Gastroesophageal sphincter (tissue), 4 donors: ENCODE results near the gene RFLNA. TPM values are rescaled to one million over a fixed set of nuclear protein-coding genes. Genes with fewer than 3 reads are reported as not detected.

Source experiments
- ATAC-seq: fragments of 150-250 bp; one replicate; pipeline ENCODE4 v1.9.1; 2016; ENCODE audit warnings: mild to moderate bottlenecking, moderate library complexity
- H3K27ac ChIP-seq, 4 donors: fragments of 200-600 bp; sonication (generic) in 3 of 4; 1 replicate in 3 of 4; 2 replicates in 1 of 4; pipeline ENCODE4 v1.5.1; 2016 to 2019
- H3K27me3 ChIP-seq: fragments of 200-600 bp; sonication (generic); one replicate; pipeline ENCODE4 v1.5.1; 2019
- H3K36me3 ChIP-seq, 2 donors: fragments of 200-600 bp; sonication (generic); one replicate each; pipeline ENCODE4 v1.5.1; 2019; ENCODE audit warnings: control low read depth in 1 of 2
- H3K4me1 ChIP-seq, 3 donors: fragments of 200-600 bp; sonication (generic); 1 replicate in 2 of 3; 2 replicates in 1 of 3; pipeline ENCODE4 v1.5.1; 2016 to 2019; ENCODE audit warnings: control low read depth in 2 of 3
- H3K4me3 ChIP-seq, 2 donors: fragments of 200-600 bp; sonication (generic); one replicate each; pipeline ENCODE4 v1.5.1; 2019; ENCODE audit warnings: mild to moderate bottlenecking in 1 of 2, moderate library complexity in 1 of 2
- H3K9me3 ChIP-seq, 3 donors: fragments of 200-600 bp; sonication (generic); one replicate each; pipeline ENCODE4 v1.5.1; 2017 to 2019; ENCODE audit warnings: control low read depth in 2 of 3
- EP300 ChIP-seq: sonication (generic); formaldehyde crosslinking; IDR thresholded peaks from one replicate; pipeline ENCODE4 v1.6.1; 2017; ENCODE audit warnings: antibody characterized with exemption, mild to moderate bottlenecking
- POLR2A ChIP-seq, 2 donors: fragments of 450-650 bp; IDR thresholded peaks; one replicate each; pipeline ENCODE4 v1.6.1; 2017; ENCODE audit warnings: antibody characterized with exemption in 2 of 2, mild to moderate bottlenecking in 2 of 2, moderate library complexity in 1 of 2
- POLR2AphosphoS5 ChIP-seq: sonication (generic); formaldehyde crosslinking; IDR thresholded peaks from one replicate; pipeline ENCODE4 v1.6.1; 2017; ENCODE audit warnings: antibody characterized with exemption
- WGBS, 2 donors: methylation state at CpG; one replicate each; pipeline ENCODE4 v1.1.5; 2018; ENCODE audit warnings: low coverage in 1 of 2; 5-methylcytosine and 5-hydroxymethylcytosine counted together
- total RNA-seq, 4 donors: library from RNA; depleted of rRNA; stranded (reverse); fragments of >200 nt; gene quantifications; one replicate each; pipeline ENCODE4 v1.1.0, GENCODE V29; 2016
- TF ChIP-seq, protein P1 (sequence below), 4 experiments: fragments of 200-600 bp in 2 of 4; fragments of 450-650 bp in 2 of 4; sonication (generic) in 1 of 4; IDR thresholded peaks; one replicate each; pipeline ENCODE4 v1.5.1; 2017 to 2019; ENCODE audit warnings: antibody characterized with exemption in 4 of 4, mild to moderate bottlenecking in 2 of 4, moderate library complexity in 2 of 4

Gene RFLNA
- total RNA-seq, 4 donors from 2014 or later: 0.39 to 1.2 (median 0.54) TPM; not detected in 1

- ATAC-seq: no peak
- TF ChIP-seq, protein P1, sequence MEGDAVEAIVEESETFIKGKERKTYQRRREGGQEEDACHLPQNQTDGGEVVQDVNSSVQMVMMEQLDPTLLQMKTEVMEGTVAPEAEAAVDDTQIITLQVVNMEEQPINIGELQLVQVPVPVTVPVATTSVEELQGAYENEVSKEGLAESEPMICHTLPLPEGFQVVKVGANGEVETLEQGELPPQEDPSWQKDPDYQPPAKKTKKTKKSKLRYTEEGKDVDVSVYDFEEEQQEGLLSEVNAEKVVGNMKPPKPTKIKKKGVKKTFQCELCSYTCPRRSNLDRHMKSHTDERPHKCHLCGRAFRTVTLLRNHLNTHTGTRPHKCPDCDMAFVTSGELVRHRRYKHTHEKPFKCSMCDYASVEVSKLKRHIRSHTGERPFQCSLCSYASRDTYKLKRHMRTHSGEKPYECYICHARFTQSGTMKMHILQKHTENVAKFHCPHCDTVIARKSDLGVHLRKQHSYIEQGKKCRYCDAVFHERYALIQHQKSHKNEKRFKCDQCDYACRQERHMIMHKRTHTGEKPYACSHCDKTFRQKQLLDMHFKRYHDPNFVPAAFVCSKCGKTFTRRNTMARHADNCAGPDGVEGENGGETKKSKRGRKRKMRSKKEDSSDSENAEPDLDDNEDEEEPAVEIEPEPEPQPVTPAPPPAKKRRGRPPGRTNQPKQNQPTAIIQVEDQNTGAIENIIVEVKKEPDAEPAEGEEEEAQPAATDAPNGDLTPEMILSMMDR (IDR thresholded peaks at IDR 0.05): no peak
- TF ChIP-seq POLR2A (IDR thresholded peaks at IDR 0.05): no peak
- no peak for TF ChIP-seq POLR2AphosphoS5
- TF ChIP-seq EP300: no peak
- H3K27me3 ChIP-seq: no peaks in the 10 kb centered on the region
- H3K4me1 ChIP-seq: no peaks in the 10 kb centered on the region
- no peak overlapping the region for H3K4me3 ChIP-seq
- no peak overlapping the region for H3K27ac ChIP-seq
- H3K36me3 ChIP-seq: no peaks in the 10 kb centered on the region
- H3K9me3 ChIP-seq: no peaks in the 10 kb centered on the region
- WGBS, 2 donors: no CpG with 5 or more reads among the region's 10 CpGs
These were observed 10.2 kb downstream of the RFLNA start for GRCh38 chr12:124305136-124305535.

DNA sequence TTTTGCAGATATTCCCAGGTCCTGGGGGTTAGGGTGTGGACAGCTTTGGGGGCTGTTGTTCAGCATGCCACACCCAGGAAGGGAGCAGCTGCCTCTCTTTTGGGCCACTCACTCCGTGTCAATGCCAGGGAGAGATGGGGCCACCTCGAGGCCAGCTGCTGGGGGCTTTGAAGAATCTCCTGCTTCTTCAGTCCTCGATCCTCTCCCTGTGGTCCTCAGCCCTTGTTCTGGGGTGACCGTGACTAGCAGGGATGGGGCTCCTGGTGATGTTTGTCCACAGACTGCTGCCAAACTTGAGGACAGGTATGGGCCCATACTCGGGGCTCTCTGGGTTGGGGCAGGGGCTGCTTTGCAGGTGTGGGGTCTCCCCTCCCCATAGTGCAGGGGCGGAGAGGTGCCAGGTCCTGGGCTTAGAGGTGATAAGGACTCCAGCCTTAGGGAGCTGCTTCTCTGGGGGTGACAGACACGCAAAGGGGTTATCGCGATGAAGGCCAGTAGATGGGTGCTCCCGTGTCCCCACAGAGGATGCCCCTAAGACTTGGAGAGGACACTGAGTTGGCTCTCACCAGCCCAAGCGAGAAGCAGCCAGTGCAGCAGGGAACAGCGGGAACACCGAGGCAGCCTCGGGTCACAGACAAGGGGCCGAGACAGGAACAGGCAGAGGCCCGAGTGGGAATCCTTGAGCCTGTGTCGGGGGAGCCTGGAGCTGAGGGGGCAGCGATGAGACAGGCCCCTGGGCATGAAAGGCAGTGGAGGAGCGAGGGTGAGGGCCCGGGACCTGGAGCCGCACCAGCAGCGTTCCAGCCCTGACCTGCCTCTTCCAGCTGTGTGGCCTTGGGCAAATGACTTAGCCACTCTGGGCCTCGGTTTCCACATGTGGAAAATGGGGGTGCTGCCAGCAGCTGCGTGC, 11.1 kb downstream of the RFLNA start:
- H3K4me3 ChIP-seq: no peak overlapping the region
- WGBS, 2 donors: 60 to 94% methylated on average over 1 to 8 of the region's 24 CpGs
- H3K9me3 ChIP-seq: no peaks in the 10 kb centered on the region
- H3K27me3 ChIP-seq: no peaks in the 10 kb centered on the region
- no peaks in the 10 kb centered on the region for H3K4me1 ChIP-seq
- TF ChIP-seq EP300: no peak
- no peak for TF ChIP-seq POLR2A (IDR thresholded peaks at IDR 0.05)
- TF ChIP-seq, protein P1 (IDR thresholded peaks at IDR 0.05): no peak
- no peak for TF ChIP-seq POLR2AphosphoS5
- ATAC-seq: no peak
- H3K36me3 ChIP-seq: no peaks in the 10 kb centered on the region
- no peak overlapping the region for H3K27ac ChIP-seq

GRCh38 chr12:124306686-124307555, 12.0 kb downstream of the RFLNA start:
- H3K36me3 ChIP-seq: no peaks in the 10 kb centered on the region
- TF ChIP-seq EP300: no peak
- TF ChIP-seq POLR2AphosphoS5: no peak
- TF ChIP-seq POLR2A (IDR thresholded peaks at IDR 0.05): no peak
- TF ChIP-seq, protein P1 (IDR thresholded peaks at IDR 0.05): no peak
- no peak overlapping the region for H3K4me3 ChIP-seq
- H3K27me3 ChIP-seq: no peaks in the 10 kb centered on the region
- ATAC-seq: no peak
- no peaks in the 10 kb centered on the region for H3K4me1 ChIP-seq
- no peak overlapping the region for H3K27ac ChIP-seq
- no peaks in the 10 kb centered on the region for H3K9me3 ChIP-seq
- 100% methylated on average over 2 of the region's 28 CpGs; no CpG with 5 or more reads in 1 of the 2 donors for WGBS, 2 donors

DNA sequence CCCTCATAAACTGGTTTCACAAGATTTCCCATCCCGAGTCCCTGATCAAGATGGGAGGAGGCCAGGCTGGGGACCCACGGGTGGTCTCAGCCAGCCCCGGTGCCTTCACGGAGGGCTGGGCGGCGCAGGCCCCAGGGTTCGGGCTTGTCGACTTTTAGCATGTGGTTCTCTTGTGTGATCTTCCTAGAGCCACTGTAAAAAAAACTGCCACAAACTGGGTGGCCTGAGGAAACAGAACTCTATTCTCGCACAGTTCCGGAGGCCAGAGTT, 12.6 kb downstream of the RFLNA start:
- no peaks in the 10 kb centered on the region for H3K27me3 ChIP-seq
- ATAC-seq: no peak
- H3K4me3 ChIP-seq: no peak overlapping the region
- H3K27ac ChIP-seq: no peak overlapping the region
- no peaks in the 10 kb centered on the region for H3K36me3 ChIP-seq
- no peaks in the 10 kb centered on the region for H3K4me1 ChIP-seq
- WGBS, 2 donors: 94% methylated on average over 5 of the region's 10 CpGs; no CpG with 5 or more reads in 1 of the 2 donors
- H3K9me3 ChIP-seq: no peaks in the 10 kb centered on the region
- TF ChIP-seq, protein P1 (IDR thresholded peaks at IDR 0.05): no peak
- TF ChIP-seq EP300: no peak
- no peak for TF ChIP-seq POLR2AphosphoS5
- TF ChIP-seq POLR2A (IDR thresholded peaks at IDR 0.05): no peak
